HG03521 (cell line): Measurements from ENCODE around the gene BCAS3.
"Not testable (repeated sequence)": the region's sequence is repeated elsewhere in the genome, so short reads cannot be mapped to it uniquely, and the experiment has no call there.

Source experiments
- ATAC-seq: cut with Tn5 transposase; IDR thresholded peaks from one replicate; pipeline ENCODE4 v1.9.1; 2021; ENCODE audit warnings: mild to moderate bottlenecking, moderate library complexity; ENCODE audit not compliant: unreplicated experiment

The BCAS3 gene

DNA sequence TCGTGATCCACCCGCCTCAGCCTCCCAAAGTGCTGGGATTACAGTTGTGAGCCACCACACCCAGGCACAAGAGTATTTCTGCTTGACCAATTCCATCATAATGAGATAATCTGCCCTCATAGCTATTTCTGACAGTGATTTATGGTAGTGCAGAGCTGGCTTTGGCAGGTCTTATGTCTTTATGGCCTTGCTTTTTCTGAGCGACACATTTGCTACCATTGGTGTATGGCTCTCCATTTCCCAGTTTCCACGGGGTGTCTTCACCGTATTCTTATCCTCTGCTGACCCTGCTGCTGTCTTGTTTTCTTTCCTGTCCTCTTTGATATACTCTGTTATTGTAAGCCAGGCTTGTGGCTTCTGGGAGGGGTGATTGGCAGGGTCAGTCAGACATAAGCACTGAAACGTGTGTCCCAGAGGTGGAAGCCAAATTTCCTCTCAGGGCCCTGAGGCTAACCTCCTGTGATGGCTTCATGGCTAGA lies 560.8 kb downstream of the BCAS3 start:
- no peak for ATAC-seq

- no peak for ATAC-seq
Measured at GRCh38 chr17:61239327-61239726, 561.7 kb downstream of the BCAS3 start.

- ATAC-seq = no peak
Measured at GRCh38 chr17:61239953-61240352, 562.3 kb downstream of the BCAS3 start.

- no peak for ATAC-seq
Measured at GRCh38 chr17:61240851-61241468, 563.3 kb downstream of the BCAS3 start.

- not testable (repeated sequence) for ATAC-seq
Measured at GRCh38 chr17:61244988-61245387, 567.3 kb downstream of the BCAS3 start.

- no peak for ATAC-seq
Measured at GRCh38 chr17:61245706-61246135, 568.1 kb downstream of the BCAS3 start.

DNA sequence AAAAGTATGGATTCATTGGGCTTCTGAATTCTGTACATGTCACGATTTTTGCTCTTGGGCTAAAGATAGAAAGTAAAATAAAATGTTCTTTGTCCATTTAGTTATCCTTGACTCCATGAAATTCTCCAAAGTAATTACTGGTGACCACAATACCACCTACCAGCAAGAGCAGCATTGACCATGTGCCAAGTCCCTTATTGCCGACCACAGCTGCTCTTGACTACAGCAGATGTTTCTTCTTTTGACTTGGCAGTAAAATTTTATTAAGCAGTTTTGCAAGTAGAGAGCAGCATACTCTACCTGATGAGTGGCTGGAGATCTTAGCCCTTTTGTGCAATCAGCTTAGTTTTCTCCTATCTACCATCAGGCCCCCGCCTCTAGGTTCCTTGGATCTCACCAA lies 569.8 kb downstream of the BCAS3 start:
- ATAC-seq = no peak

- ATAC-seq = no peak
Measured at GRCh38 chr17:61248399-61248798, 570.7 kb downstream of the BCAS3 start.

GRCh38 chr17:61249649-61250299 lies 572.1 kb downstream of the BCAS3 start:
- no peak for ATAC-seq

- no peak for ATAC-seq
Measured at GRCh38 chr17:61250335-61250890, 572.8 kb downstream of the BCAS3 start.

- no peak for ATAC-seq
Measured at GRCh38 chr17:61251939-61252865, 574.6 kb downstream of the BCAS3 start.

DNA sequence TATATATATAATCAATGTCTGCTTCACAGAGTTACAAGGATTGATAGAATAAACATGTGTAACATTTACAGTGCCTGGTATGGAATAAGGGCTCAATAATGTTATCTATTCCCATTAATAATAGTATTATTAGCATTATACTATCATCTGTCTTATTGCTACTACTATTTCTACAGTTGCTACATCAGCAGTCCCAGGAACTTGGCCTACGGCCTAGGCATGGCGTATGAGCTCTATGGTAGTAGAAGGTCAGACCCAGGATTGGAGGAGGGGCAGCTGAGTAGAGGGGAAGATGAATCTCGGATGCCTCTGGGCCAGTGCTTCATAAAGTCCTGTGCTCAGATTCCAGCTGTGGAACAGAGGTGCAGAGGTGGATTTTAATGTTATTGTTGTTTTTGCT lies 575.7 kb downstream of the BCAS3 start:
- ATAC-seq = no peak

- no peak for ATAC-seq
Measured at GRCh38 chr17:61253937-61254574, 576.4 kb downstream of the BCAS3 start.

- ATAC-seq = no peak
Measured at GRCh38 chr17:61254904-61255303, 577.3 kb downstream of the BCAS3 start.

DNA sequence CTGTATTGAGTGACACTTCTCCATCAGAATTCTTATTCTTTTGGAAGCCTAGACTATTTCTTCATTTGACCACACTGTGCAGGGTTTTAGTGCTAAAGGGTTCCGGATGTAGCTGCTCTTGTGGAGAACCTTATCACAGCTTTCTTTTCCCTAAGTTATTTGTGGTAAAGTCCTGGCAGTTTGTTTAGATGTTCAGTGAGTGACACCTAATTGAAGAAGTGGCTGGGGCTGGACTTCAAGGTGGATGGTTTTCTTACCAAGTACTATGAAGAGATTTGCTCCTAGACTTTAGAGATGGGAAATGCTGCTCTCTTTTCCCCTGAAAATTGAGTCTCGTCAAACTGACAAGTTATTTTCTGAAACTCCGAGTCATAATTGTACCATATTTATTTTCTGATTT lies 578.0 kb downstream of the BCAS3 start:
- no peak for ATAC-seq

DNA sequence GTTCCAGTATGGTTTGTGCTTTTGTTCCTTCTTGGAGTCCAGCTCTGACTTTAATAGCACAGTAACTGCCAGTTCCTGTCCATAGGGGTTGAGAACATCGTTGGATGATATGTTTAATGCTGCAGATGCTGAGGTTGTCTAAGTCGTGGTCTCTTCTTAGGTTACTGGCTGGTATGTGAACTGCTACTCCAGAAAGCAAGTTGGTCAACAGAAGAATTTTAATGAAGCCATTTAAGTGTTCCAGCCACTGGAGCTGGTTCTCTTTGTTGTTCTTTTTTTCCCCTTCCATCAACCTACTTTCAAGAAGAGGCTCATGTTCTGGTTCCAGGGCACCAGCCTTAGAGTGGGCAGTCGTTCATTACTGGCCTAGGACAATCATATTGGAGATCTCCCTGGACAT lies 581.7 kb downstream of the BCAS3 start:
- no peak for ATAC-seq

DNA sequence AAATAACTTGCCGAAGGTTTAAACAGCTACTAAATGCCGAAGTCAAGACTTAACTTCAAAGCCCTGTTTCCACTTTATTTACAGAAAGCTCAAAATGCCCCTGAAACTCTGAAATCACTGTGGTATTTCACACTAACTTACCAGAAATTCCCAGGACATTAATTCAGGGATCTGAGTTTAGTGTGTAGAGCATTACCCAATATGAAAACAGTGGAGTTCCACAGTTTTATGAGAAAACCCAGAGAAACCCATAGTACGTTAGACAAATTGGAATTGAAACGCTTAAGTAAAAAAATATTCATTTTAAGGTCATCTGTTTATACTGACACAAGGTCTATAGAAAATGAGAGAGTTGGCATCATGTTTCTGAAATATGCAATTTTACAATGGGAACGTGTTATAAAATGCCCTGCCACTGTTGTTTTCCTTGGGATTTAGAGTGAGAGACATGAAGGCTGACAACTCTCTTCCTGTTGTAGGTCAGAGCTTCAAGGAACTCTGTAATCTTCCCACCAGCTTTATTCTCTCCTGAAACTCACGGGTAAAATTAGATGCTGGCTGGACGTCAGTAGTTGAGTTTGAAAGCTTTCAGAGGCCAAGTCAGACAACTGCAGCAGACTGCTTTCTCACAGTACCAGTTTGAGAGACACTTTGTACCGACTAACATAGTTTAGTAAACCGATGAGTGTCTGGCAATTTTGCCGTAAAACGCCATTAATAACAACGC lies 582.6 kb downstream of the BCAS3 start:
- ATAC-seq = no peak

DNA sequence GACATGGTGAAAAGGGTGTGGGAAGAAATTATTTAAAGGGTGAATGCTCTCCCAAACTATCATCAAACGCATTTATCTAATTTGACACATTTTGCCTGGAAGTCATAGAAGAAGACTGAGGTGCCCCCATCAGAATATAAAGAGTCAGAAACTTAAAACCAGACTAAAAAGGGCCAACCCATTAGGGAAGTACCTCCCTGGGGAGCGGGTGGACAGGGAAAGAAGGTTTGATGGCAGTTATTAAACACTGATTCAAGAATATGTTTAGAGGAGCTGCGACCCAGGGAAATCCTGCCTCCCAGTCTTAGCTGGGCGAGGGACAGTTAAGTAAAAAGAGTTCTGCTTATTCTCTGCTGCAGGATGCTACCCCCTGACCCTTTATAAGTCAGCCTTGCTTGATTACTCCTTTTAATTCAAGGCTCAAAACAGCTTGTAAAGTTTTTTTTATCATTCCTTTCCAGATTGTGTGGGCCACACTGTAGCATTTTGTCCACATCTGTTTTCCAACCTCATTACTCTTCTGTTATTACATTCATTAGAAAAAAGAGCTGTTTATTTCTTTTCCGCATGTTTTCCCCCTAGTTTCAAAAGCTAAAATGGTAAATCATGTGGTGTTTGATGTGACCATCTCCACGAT lies 583.5 kb downstream of the BCAS3 start:
- no peak for ATAC-seq

GRCh38 chr17:61265397-61265796 lies 587.7 kb downstream of the BCAS3 start:
- ATAC-seq = no peak

- no peak for ATAC-seq
Measured at GRCh38 chr17:61267847-61268246, 590.2 kb downstream of the BCAS3 start.
